BE2C (cell line): ENCODE results near the gene FTCDNL1.

Experiments used
- DNase-seq: peaks from one replicate; pipeline ENCODE4 v3.0.0-alpha.2; 2020
- H3K27me3 ChIP-seq: fragments of 250-450 bp; sonication (Bioruptor Pico); 2 replicates; pipeline ENCODE4 v1.5.1; 2020; ENCODE audit warnings: mild to moderate bottlenecking
- H3K36me3 ChIP-seq: fragments of 250-450 bp; sonication (Bioruptor Pico); 2 replicates; pipeline ENCODE4 v1.5.1; 2020; ENCODE audit warnings: mild to moderate bottlenecking
- H3K4me1 ChIP-seq: fragments of 250-450 bp; sonication (Bioruptor Pico); 2 replicates; pipeline ENCODE4 v1.5.1; 2020
- H3K4me3 ChIP-seq: 2 replicates; pipeline ENCODE4 v1.5.1; 2011; ENCODE audit warnings: low read depth, low read length
- H3K9me3 ChIP-seq: fragments of 250-450 bp; sonication (Bioruptor Pico); 2 replicates; pipeline ENCODE4 v1.5.1; 2020
- CTCF ChIP-seq: IDR thresholded peaks from 2 replicates; pipeline ENCODE4 v1.5.1; 2012; ENCODE audit warnings: mild to moderate bottlenecking, low read depth, low read length

Gene FTCDNL1

GRCh38 chr2:199777916-199778315 lies 73.1 kb downstream of the FTCDNL1 start:
- Histone ChIP-seq H3K4me1 (no peaks in the 10 kb centered on the region), H3K4me3 (no peak overlapping the region)
- no peak for DNase-seq

DNA sequence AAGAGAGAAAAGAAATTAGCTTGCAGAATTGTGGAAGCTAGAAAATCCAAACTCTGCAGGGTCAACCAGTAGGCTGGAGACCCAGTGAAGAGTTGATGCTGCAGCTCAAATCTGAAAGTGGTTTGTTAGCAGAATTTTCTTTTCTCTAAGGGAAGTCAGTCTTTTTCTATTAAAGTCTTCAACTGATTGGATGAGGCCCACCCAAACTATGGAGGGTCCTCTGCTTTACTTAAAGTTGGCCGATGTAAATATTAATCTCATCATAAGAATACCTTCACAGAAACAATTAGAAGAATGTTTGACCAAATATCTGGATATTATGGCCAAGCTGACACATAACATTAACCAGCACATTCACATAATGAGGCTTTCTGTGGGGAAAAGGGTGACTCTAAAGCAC lies 73.7 kb downstream of the FTCDNL1 start:
- TF ChIP-seq CTCF = no peak
- Histone ChIP-seq H3K4me3 (no peak overlapping the region), H3K4me1 (no peaks in the 10 kb centered on the region), H3K9me3 (no peaks in the 10 kb centered on the region; the same call in 1 of the 2 replicates), H3K27me3 (no peaks in the 10 kb centered on the region; the same call in 1 of the 2 replicates), H3K36me3 (no peaks in the 10 kb centered on the region)
- DNase-seq = no peak

More at GRCh38 chr2:199777916-199778315, 73.1 kb downstream of the FTCDNL1 start:
- no peaks in the 10 kb centered on the region for H3K36me3 ChIP-seq
- no peak for TF ChIP-seq CTCF
- H3K9me3 ChIP-seq = no peaks in the 10 kb centered on the region; the same call in 1 of the 2 replicates
- H3K27me3 ChIP-seq = no peaks in the 10 kb centered on the region; the same call in 1 of the 2 replicates

DNA sequence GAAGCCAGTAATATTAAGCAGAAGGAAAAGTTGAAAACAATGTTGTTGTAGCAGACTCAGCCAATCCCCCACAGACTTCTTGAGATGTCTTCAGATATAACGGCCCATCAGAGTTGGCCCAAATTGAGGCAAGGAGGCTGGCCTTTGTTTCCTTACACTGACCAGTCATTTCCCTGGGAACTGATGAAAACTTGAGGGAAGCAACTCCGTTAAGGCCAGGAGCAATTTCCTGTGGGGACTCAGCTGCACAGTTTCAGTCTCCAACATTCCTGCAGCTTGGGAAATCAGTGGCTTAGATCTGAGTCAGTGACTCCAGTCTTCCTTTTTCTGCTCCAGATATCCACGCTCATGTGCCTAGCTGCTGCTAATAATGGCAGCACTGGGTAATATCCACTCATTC lies 75.7 kb downstream of the FTCDNL1 start:
- no peak for DNase-seq
- no peaks in the 10 kb centered on the region for H3K4me1 ChIP-seq
- no peaks in the 10 kb centered on the region; the same call in none of the 2 replicates for H3K27me3 ChIP-seq
- no peak for TF ChIP-seq CTCF
- H3K36me3 ChIP-seq = no peaks in the 10 kb centered on the region
- H3K9me3 ChIP-seq = no peaks in the 10 kb centered on the region; the same call in 1 of the 2 replicates
- H3K4me3 ChIP-seq = no peak overlapping the region

DNA sequence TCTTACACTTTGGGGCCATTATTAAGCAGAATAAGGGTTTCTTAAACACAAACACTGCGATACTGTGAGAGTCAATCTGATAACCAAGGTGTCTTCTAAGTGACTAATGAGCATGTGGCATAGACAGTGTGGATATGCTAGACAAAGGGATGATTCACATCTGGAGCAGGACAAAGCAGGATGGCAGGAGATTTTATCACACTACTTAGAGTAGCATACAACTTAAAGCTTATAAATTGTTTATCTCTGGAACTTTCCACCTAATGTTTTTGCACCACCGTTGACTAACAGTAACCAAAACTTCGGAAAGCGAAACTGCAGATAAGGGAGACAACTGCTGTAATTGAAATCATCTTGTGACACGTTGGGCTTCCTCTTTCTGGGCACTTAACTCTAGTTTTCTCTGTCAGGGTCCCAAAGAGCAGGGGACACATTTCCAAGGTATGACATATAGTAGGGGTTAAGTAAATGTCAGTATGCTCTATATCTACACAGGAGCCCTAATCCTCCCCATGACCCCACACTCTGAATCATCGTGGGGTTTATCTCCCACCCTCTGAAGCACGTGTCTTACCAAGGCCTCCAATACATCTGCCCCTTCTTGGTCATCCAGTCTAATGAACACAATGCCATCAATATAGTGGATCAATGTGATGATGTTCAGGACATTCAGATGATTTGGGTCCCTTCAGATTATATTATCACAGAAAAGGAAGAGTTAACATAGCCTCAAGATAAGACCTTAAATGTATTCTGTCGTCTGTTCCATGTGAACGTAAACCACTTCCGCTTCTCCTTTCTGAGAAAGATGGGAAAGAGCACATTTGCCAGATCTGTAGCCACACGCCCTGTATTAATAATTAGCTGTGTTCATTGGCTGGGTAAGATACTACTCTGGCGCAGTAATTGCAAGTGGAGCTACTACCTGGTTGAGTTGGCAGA lies 78.7 kb downstream of the FTCDNL1 start:
- DNase-seq = no peak
- Histone ChIP-seq H3K27me3 (no peaks in the 10 kb centered on the region; the same call in 1 of the 2 replicates), H3K36me3 (no peaks in the 10 kb centered on the region), H3K9me3 (no peaks in the 10 kb centered on the region; the same call in 1 of the 2 replicates), H3K4me3 (no peak overlapping the region), H3K4me1 (no peaks in the 10 kb centered on the region)
- no peak for TF ChIP-seq CTCF

DNA sequence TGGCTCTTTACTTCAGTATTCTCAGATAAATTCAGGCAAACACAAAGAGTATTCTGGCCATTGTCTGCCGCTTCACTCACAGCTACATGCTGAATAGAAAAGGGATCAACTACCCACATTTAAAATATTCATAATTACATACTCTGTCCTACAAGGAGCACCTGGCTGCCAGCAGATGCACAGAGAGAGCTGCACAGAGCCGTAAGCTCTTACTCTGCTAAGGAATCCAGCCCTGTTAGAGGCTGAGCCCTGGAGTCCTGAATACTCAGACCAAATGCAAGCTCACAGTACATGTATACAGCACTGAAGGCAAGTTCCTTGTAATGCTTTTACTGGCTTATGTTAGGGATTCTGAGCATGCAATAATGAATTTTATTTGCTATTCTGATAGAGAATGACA lies 80.3 kb downstream of the FTCDNL1 start:
- TF ChIP-seq CTCF = no peak
- Histone ChIP-seq H3K36me3 (no peaks in the 10 kb centered on the region), H3K4me1 (no peaks in the 10 kb centered on the region), H3K4me3 (no peak overlapping the region), H3K27me3 (no peaks in the 10 kb centered on the region; the same call in 1 of the 2 replicates), H3K9me3 (no peaks in the 10 kb centered on the region)
- no peak for DNase-seq

DNA sequence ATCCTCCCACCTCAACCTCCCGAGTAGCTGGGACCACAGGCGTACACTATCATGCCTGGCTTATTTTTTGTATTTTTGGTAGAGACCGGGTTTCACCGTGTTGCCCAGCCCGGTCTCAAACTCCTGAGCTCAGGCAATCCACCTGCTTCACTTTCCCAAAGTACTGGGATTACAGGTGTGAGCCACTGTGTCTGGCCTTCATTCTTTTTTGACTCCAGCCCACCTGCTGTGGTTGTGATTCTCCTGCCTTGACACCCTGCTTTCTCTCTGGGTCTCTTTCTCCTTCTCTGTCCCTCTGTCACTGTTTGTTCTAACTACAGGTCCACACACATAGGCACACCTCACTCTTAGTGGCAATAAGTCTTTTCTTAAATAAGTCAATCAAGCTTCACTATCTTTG lies 85.3 kb downstream of the FTCDNL1 start:
- Histone ChIP-seq H3K4me3 (no peak overlapping the region), H3K36me3 (no peaks in the 10 kb centered on the region), H3K9me3 (no peaks in the 10 kb centered on the region), H3K4me1 (no peaks in the 10 kb centered on the region), H3K27me3 (peaks cover 2% of the 10 kb centered on the region)
- no peak for DNase-seq
- TF ChIP-seq CTCF = no peak
